Measurements from ENCODE around the gene LRRTM1.

LRRTM1 gene

DNA sequence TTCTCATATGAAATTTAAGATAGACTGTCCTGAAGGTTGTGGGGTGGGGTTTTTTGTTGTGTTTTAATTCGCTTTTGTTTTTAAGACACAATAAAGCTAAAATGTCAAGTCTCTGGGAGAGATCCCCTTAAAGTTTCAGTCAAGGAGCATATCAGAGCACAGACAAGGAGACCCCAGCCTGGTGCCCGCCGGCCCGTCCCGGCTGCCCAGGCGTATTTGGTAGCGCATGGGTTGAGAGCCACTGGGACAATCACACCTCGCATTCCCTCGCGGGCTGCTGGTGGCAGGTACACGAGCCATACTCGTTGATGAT is 2.6 kb downstream of the LRRTM1 start:
- no peak for DNase-seq (ENCODE audit: low read depth)
- TF ChIP-seq, protein P1, sequence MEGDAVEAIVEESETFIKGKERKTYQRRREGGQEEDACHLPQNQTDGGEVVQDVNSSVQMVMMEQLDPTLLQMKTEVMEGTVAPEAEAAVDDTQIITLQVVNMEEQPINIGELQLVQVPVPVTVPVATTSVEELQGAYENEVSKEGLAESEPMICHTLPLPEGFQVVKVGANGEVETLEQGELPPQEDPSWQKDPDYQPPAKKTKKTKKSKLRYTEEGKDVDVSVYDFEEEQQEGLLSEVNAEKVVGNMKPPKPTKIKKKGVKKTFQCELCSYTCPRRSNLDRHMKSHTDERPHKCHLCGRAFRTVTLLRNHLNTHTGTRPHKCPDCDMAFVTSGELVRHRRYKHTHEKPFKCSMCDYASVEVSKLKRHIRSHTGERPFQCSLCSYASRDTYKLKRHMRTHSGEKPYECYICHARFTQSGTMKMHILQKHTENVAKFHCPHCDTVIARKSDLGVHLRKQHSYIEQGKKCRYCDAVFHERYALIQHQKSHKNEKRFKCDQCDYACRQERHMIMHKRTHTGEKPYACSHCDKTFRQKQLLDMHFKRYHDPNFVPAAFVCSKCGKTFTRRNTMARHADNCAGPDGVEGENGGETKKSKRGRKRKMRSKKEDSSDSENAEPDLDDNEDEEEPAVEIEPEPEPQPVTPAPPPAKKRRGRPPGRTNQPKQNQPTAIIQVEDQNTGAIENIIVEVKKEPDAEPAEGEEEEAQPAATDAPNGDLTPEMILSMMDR (IDR thresholded peaks at IDR 0.05; ENCODE audit: low read depth, low read length): no peak
- no peak for TF ChIP-seq MAX (IDR thresholded peaks at IDR 0.05; ENCODE audit: low read depth, low read length)
- H3K4me3 ChIP-seq (ENCODE audit: low read depth, low read length): no peak overlapping the region

DNA sequence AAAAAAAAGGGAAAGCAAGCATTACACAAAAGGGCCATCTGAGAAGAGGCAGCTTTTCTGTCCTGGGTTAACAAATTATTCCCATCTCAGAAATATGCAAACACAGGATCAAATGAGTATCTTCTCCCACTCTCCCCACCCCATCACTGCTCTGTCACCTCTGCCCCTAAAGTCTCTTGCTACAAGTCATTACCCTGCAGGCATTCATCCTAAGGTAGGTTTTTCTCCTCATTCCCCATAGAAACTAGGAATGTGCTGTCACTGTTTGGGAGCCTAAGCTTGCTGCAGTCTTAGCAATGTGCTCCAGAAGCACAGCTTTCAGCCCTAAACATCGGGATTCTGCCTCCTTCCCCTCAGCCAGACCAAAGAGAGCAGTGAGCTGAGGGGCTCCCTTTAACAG is 3.6 kb downstream of the LRRTM1 start:
- H3K4me3 ChIP-seq (ENCODE audit: low read depth, low read length): no peak overlapping the region
- DNase-seq (ENCODE audit: low read depth): no peak
- no peak for TF ChIP-seq MAX (IDR thresholded peaks at IDR 0.05; ENCODE audit: low read depth, low read length)
- no peak for TF ChIP-seq MYC (IDR thresholded peaks at IDR 0.05; ENCODE audit: low read depth, low read length)
- no peak for TF ChIP-seq POLR2A (IDR thresholded peaks at IDR 0.05; ENCODE audit: extremely low read depth, insufficient read length)
- TF ChIP-seq, protein P1 (IDR thresholded peaks at IDR 0.05; ENCODE audit: low read depth, low read length): no peak

DNA sequence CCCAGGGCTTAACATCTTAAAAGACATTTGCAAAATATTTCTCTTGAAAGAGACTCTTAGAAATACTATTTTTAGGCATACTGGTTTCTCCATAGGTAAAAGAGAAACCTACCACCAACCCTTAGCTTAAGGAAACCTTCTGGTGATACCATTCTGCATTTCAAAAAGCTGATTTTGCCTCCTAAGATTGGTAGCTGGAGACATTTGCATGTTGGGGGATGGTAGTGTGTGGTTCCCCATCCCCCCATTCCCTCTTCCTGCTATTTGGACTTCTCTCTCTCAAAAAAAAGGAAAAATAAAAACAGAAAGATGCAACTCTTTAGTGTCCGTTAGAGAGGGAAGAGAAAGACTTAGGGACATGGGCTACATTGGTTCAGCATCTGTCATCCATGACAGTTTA is 4.2 kb downstream of the LRRTM1 start:
- no peak for DNase-seq (ENCODE audit: low read depth)
- H3K4me3 ChIP-seq (ENCODE audit: low read depth, low read length): no peak overlapping the region
- TF ChIP-seq MYC (IDR thresholded peaks at IDR 0.05; ENCODE audit: low read depth, low read length): no peak
- TF ChIP-seq, protein P1 (IDR thresholded peaks at IDR 0.05; ENCODE audit: low read depth, low read length): no peak
- TF ChIP-seq MAX (IDR thresholded peaks at IDR 0.05; ENCODE audit: low read depth, low read length): no peak
- TF ChIP-seq POLR2A (IDR thresholded peaks at IDR 0.05; ENCODE audit: extremely low read depth, insufficient read length): no peak

DNA sequence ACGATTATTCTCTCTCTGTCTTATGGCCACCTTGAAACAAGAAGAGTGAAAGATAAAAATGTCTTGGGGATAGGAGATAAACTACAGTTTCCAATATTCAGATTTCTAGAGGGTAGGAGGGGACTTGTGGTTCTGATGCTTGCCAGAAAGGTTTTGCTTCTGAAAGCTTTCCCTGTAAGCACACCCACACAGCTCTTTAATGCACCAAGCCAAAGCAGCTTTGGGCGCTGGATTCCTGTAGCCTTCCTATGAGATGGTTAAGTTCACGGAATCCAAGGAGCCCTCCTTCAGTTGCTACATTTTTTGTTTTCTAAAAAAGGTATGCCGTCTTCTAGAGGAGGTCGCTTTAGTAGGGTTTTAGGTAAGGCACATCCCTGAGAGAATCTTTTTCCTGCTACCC is 4.9 kb downstream of the LRRTM1 start:
- DNase-seq (ENCODE audit: low read depth): no peak
- no peak overlapping the region for H3K4me3 ChIP-seq (ENCODE audit: low read depth, low read length)
- TF ChIP-seq, protein P1 (IDR thresholded peaks at IDR 0.05; ENCODE audit: low read depth, low read length): no peak
- TF ChIP-seq MYC (IDR thresholded peaks at IDR 0.05; ENCODE audit: low read depth, low read length) (no peak), MAX (IDR thresholded peaks at IDR 0.05; ENCODE audit: low read depth, low read length) (no peak), POLR2A (IDR thresholded peaks at IDR 0.05; ENCODE audit: extremely low read depth, insufficient read length) (no peak)

- TF ChIP-seq MYC (IDR thresholded peaks at IDR 0.05; ENCODE audit: low read depth, low read length): no peak
- TF ChIP-seq, protein P1 (IDR thresholded peaks at IDR 0.05; ENCODE audit: low read depth, low read length): no peak
- no peak for TF ChIP-seq POLR2A (IDR thresholded peaks at IDR 0.05; ENCODE audit: extremely low read depth, insufficient read length)
- TF ChIP-seq MAX (IDR thresholded peaks at IDR 0.05; ENCODE audit: low read depth, low read length): no peak
- H3K4me3 ChIP-seq (ENCODE audit: low read depth, low read length): no peak overlapping the region
- no peak for DNase-seq (ENCODE audit: low read depth)
Observed at GRCh38 chr2:80298954-80299353, 5.6 kb downstream of the LRRTM1 start.

- TF ChIP-seq MYC (IDR thresholded peaks at IDR 0.05; ENCODE audit: low read depth, low read length): no peak
- TF ChIP-seq POLR2A (IDR thresholded peaks at IDR 0.05; ENCODE audit: extremely low read depth, insufficient read length): no peak
- no peak for TF ChIP-seq MAX (IDR thresholded peaks at IDR 0.05; ENCODE audit: low read depth, low read length)
- TF ChIP-seq, protein P1 (IDR thresholded peaks at IDR 0.05; ENCODE audit: low read depth, low read length): no peak
- no peak for DNase-seq (ENCODE audit: low read depth)
- no peak overlapping the region for H3K4me3 ChIP-seq (ENCODE audit: low read depth, low read length)
Observed at GRCh38 chr2:80293039-80293438, 11.5 kb downstream of the LRRTM1 start.
